Naive thymus-derived CD4-positive, alpha-beta T cell (primary cell): ENCODE measurements around the gene STXBP2. TPM values are rescaled to one million over a fixed set of nuclear protein-coding genes. Genes with fewer than 3 reads are reported as not detected.
A peak's percentile ranks its signal among the peaks of the same experiment; 100 is the strongest.

Experiments used
- ATAC-seq: fragments of 150-1000 bp; cut with Tn5 transposase; 2 replicates; pipeline ENCODE4 v1.10.0; 2021; ENCODE audit warnings: mild to moderate bottlenecking, moderate library complexity
- CTCF ChIA-PET: fragments of 350-600 bp; sonication (Branson Sonifier 250); formaldehyde crosslinking; loops from one replicate; lab custom pipeline; 2021; ENCODE audit warnings: antibody characterized with exemption; lab: Charles Lee
- POLR2A ChIA-PET: fragments of 350-600 bp; sonication (Branson Sonifier 250); formaldehyde crosslinking; loops from one replicate; lab custom pipeline; 2021; ENCODE audit warnings: antibody characterized with exemption, inconsistent platforms; lab: Charles Lee
- DNase-seq, 9 donors: peaks; one replicate each; pipeline versions ENCODE4 v3.0.0 to v3.0.0-alpha.2; 2020 to 2022; ENCODE audit warnings: mixed read lengths in 1 of 9
- H3K27ac ChIP-seq: one replicate; pipeline ENCODE4 v1.7.0; 2013; ENCODE audit warnings: mild to moderate bottlenecking, low read depth, low read length, moderate library complexity
- H3K27me3 ChIP-seq, 2 donors: one replicate each; pipeline ENCODE4 v1.7.0; 2013; ENCODE audit warnings: low read length in 2 of 2, mild to moderate bottlenecking in 2 of 2, moderate library complexity in 2 of 2; ENCODE audit not compliant: control insufficient read depth in 2 of 2, insufficient read depth in 2 of 2
- H3K36me3 ChIP-seq, 3 experiments: 1 replicate in 2 of 3; 2 replicates in 1 of 3; pipeline ENCODE4 v1.7.0; 2013; ENCODE audit warnings: low read length in 3 of 3, mild to moderate bottlenecking in 3 of 3, moderate library complexity in 1 of 3; ENCODE audit not compliant: insufficient read depth in 3 of 3, control insufficient read depth in 2 of 3
- H3K4me1 ChIP-seq, 2 donors: one replicate each; pipeline ENCODE4 v1.7.0; 2013; ENCODE audit warnings: low read length in 2 of 2, mild to moderate bottlenecking in 2 of 2, moderate library complexity in 1 of 2; ENCODE audit not compliant: control insufficient read depth in 2 of 2, insufficient read depth in 2 of 2
- H3K4me3 ChIP-seq: 2 replicates; pipeline ENCODE4 v1.7.0; 2013; ENCODE audit warnings: mild to moderate bottlenecking, low read length
- H3K9me3 ChIP-seq, 3 experiments: 1 replicate in 2 of 3; 2 replicates in 1 of 3; pipeline ENCODE4 v1.7.0; 2013; ENCODE audit warnings: low read length in 3 of 3; ENCODE audit not compliant: control insufficient read depth in 2 of 3
- H3K27ac Mint-ChIP-seq, 9 donors: one replicate each; pipeline ENCODE4 v1.8.0; 2020 to 2022; ENCODE audit warnings: mixed read lengths in 9 of 9, mild to moderate bottlenecking in 8 of 9, moderate library complexity in 5 of 9, inconsistent platforms in 2 of 9
- H3K27me3 Mint-ChIP-seq, 5 donors: one replicate each; pipeline ENCODE4 v1.8.0; 2021 to 2022; ENCODE audit warnings: mixed read lengths in 5 of 5, mild to moderate bottlenecking in 1 of 5
- H3K36me3 Mint-ChIP-seq, 5 donors: one replicate each; pipeline ENCODE4 v1.8.0; 2020 to 2022; ENCODE audit warnings: mixed read lengths in 5 of 5, mild to moderate bottlenecking in 3 of 5, inconsistent platforms in 1 of 5
- H3K4me1 Mint-ChIP-seq, 7 donors: one replicate each; pipeline ENCODE4 v1.8.0; 2020 to 2022; ENCODE audit warnings: mixed read lengths in 7 of 7, mild to moderate bottlenecking in 3 of 7, inconsistent platforms in 1 of 7
- H3K4me3 Mint-ChIP-seq, 10 donors: one replicate each; pipeline ENCODE4 v1.8.0; 2020 to 2022; ENCODE audit warnings: mild to moderate bottlenecking in 10 of 10, mixed read lengths in 10 of 10, moderate library complexity in 6 of 10, inconsistent platforms in 2 of 10
- H3K9me3 Mint-ChIP-seq, 11 donors: one replicate each; pipeline ENCODE4 v1.8.0; 2020 to 2022; ENCODE audit warnings: mixed read lengths in 11 of 11, mild to moderate bottlenecking in 4 of 11, inconsistent platforms in 1 of 11, moderate library complexity in 1 of 11
- intact Hi-C, 2 donors: fragments of 100-400 bp; cut with micrococcal nuclease; formaldehyde crosslinking; loops; one replicate each; pipeline ENCODE4 v1.15.1; 2023
- microRNA-seq: library from miRNA; unstranded; fragments of <30 nt; microRNA quantifications from one replicate; pipeline ENCODE4 v1.2.0, GENCODE V29; 2022; ENCODE audit warnings: borderline microRNAs expressed
- polyA plus RNA-seq, 2 donors: library from polyadenylated mRNA; unstranded; fragments of 300-500 nt; fragmentation: Illumina TruSeq; gene quantifications; one replicate each; pipeline ENCODE4 v1.2.3, GENCODE V29; 2021
- total RNA-seq, 6 experiments: library from RNA in 5 of 6; stranded (reverse) in 5 of 6; gene quantifications; 1 replicate in 5 of 6; 2 replicates in 1 of 6; pipeline ENCODE4 v1.2.3 and lab custom pipeline; 2021 to 2026

STXBP2 gene
- total and polyA plus RNA-seq, 7 experiments from 2014 or later: 52.8 to 411 (median 176) TPM

DNA sequence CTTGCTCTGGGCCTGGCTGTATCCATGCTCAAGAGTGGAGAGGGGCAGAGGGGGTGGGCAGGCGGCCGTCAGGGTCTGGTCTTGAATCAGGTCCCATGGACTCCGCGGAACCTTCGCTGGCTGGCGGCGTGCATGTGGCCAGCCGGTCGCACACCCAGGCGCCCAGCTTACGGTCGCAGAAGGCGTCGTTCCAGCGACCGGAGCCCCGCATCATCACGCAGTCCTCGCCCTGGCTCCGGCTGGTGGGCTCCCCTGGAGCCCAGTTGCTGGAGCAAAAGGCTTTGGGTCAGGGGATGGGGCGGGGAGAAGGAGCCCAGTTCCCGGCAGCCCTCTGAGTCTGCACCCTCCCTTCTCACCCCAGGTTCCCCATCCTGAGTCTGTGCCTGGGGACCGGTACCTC, 52.3 kb downstream of the STXBP2 start:
- intact Hi-C loops: no loop called here
- no peak for DNase-seq
- peaks cover 0 to 17% of the 10 kb centered on the region in 2 donors for H3K4me1 ChIP-seq

DNA sequence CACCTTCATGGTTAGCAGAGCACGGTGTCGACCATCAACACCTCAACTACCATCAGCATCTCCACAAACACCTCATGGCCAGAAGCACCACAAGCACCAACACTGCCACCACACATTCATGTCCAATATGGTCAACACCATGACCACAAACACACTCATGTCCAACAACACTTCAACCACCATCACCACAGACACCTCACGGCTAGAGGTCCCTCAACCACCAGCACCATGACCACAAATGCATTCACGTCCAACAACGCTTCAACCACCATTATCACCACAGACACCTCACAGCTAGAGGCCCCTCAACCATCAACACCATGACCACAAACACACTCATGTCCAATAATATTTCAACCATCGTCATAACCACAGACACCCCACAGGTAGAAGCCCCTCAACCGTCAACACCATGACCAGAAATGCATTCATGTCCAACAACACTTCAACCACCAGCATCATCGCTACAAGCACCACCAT, 53.9 kb downstream of the STXBP2 start:
- H3K27me3 ChIP-seq: no peaks in the 10 kb centered on the region
- H3K27ac ChIP-seq: no peak overlapping the region
- no peak overlapping the region for H3K4me3 ChIP-seq
- Mint-ChIP-seq H3K4me1 (peaks cover 0 to 11% (median 0%) of the 10 kb centered on the region in 7 donors), H3K36me3 (no peaks in the 10 kb centered on the region), H3K9me3 (no peaks in the 10 kb centered on the region), H3K4me3 (no peak overlapping the region), H3K27ac (no peak overlapping the region), H3K27me3 (peaks cover 0 to 2% (median 0%) of the 10 kb centered on the region in 5 donors)
- CTCF ChIA-PET: interaction anchor here (0.7 kb wide), 1 partner anchor 12 kb away, joined by 4 read pairs; no protein-coding TSS in a partner anchor
- ATAC-seq: peak; percentile 30
- intact Hi-C loops: no loop called here
- POLR2A ChIA-PET: no interaction called here
- peaks cover 0 to 18% of the 10 kb centered on the region in 2 donors for H3K4me1 ChIP-seq
- no peak for DNase-seq
- peaks cover 0 to 2% (median 0%) of the 10 kb centered on the region in 3 experiments for H3K36me3 ChIP-seq
- no peaks in the 10 kb centered on the region for H3K9me3 ChIP-seq

More for the DNA sequence above, 52.3 kb downstream of the STXBP2 start:
- H3K27ac ChIP-seq: no peak overlapping the region
- Mint-ChIP-seq H3K27me3 (no peaks in the 10 kb centered on the region), H3K27ac (no peak overlapping the region), H3K4me3 (peak overlapping the region in 1 of 10 donors; percentile 8), H3K9me3 (no peaks in the 10 kb centered on the region), H3K4me1 (peaks cover 0 to 18% (median 5%) of the 10 kb centered on the region in 7 donors), H3K36me3 (peaks cover 0 to 5% (median 0%) of the 10 kb centered on the region in 5 donors)
- POLR2A ChIA-PET: no interaction called here
- no peak for ATAC-seq
- CTCF ChIA-PET: no interaction called here
- no peaks in the 10 kb centered on the region for H3K9me3 ChIP-seq
- peaks cover 0 to 14% (median 0%) of the 10 kb centered on the region in 3 experiments for H3K36me3 ChIP-seq
- H3K27me3 ChIP-seq: no peaks in the 10 kb centered on the region
- no peak overlapping the region for H3K4me3 ChIP-seq

DNA sequence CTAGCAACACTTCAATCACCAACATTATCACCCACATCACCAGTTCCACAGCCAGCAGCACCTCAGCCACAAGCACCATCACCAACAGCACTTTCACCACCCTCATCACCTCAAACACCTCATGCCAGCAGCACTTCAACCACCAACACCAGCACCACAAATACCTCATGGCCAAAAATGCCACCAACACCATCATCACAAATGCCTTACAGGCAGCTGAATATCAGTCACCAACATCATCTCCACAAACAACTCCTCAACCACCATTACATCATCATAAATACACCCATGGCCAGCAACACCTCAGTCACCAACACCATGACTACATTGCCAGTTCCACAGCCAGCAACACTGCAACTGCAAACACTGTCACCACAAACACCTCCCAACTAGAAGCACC, 54.6 kb downstream of the STXBP2 start:
- no peak overlapping the region for H3K4me3 Mint-ChIP-seq
- H3K36me3 ChIP-seq: no peaks in the 10 kb centered on the region
- no peak overlapping the region for H3K27ac ChIP-seq
- no peaks in the 10 kb centered on the region for H3K9me3 ChIP-seq
- no peaks in the 10 kb centered on the region for H3K36me3 Mint-ChIP-seq
- CTCF ChIA-PET: interaction anchor here (0.7 kb wide), 1 partner anchor 13 kb away, joined by 4 read pairs; no protein-coding TSS in a partner anchor
- H3K27me3 Mint-ChIP-seq: peaks cover 0 to 3% (median 0%) of the 10 kb centered on the region in 5 donors
- ATAC-seq (peak; percentile 35), DNase-seq (no peak)
- no peak overlapping the region for H3K4me3 ChIP-seq
- peaks cover 0 to under 1% (median 0%) of the 10 kb centered on the region in 11 donors for H3K9me3 Mint-ChIP-seq
- H3K4me1 Mint-ChIP-seq: peaks cover 0 to 7% (median 0%) of the 10 kb centered on the region in 7 donors
- H3K27ac Mint-ChIP-seq: no peak overlapping the region
- peaks cover 0 to 18% of the 10 kb centered on the region in 2 donors for H3K4me1 ChIP-seq
- intact Hi-C loops: no loop called here
- no peaks in the 10 kb centered on the region for H3K27me3 ChIP-seq
- POLR2A ChIA-PET: no interaction called here

DNA sequence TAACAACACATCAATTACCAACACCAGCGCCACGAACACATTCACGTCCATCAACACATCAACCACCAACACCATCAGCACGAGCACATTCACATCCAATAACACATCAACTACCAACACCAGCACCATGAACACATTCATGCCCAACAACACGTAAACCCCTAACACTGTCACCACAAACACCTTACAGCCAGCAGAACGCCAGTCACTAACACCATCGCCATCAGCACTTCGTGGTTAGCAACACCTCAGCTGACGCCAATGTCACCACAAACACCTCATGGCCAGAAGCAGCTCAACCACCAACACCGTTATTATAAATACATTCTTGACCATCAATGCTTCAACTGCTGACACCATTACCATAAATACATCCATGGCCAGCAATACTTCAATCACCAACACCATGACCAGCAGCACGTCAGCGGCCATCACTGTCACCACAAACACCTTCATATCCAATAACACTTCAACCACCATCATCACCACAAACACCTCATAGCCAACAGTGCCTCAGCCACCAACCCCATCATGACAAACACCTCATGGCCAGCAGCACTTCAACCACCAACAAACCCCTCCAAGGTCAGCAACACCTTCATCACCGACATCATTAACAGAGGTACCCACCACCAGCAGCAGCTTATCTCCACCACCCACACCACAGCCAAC, 55.6 kb downstream of the STXBP2 start:
- Mint-ChIP-seq H3K9me3 (peaks cover 0 to 2% (median 0%) of the 10 kb centered on the region in 11 donors), H3K27ac (no peak overlapping the region), H3K4me1 (peaks cover 0 to 5% (median 0%) of the 10 kb centered on the region in 7 donors), H3K27me3 (peaks cover 0 to 5% (median 0%) of the 10 kb centered on the region in 5 donors), H3K4me3 (no peak overlapping the region), H3K36me3 (no peaks in the 10 kb centered on the region)
- H3K4me1 ChIP-seq: peaks cover 0 to 18% of the 10 kb centered on the region in 2 donors
- H3K27ac ChIP-seq: no peak overlapping the region
- ChIA-PET POLR2A (no interaction called here), CTCF (no interaction called here)
- no peaks in the 10 kb centered on the region for H3K36me3 ChIP-seq
- H3K9me3 ChIP-seq: no peaks in the 10 kb centered on the region
- intact Hi-C loops: no loop called here
- no peaks in the 10 kb centered on the region for H3K27me3 ChIP-seq
- DNase-seq (no peak), ATAC-seq (peak; percentile 57)
- no peak overlapping the region for H3K4me3 ChIP-seq

GRCh38 chr19:7694499-7694898, 57.6 kb downstream of the STXBP2 start:
- intact Hi-C loops: no loop called here
- no peak overlapping the region for H3K27ac ChIP-seq
- DNase-seq: no peak
- H3K36me3 ChIP-seq: no peaks in the 10 kb centered on the region
- CTCF ChIA-PET: no interaction called here
- H3K36me3 Mint-ChIP-seq: no peaks in the 10 kb centered on the region
- no peak overlapping the region for H3K4me3 Mint-ChIP-seq
- H3K4me1 Mint-ChIP-seq: peaks cover 0 to 14% (median 3%) of the 10 kb centered on the region in 7 donors
- POLR2A ChIA-PET: no interaction called here
- ATAC-seq: no peak
- peaks cover 0 to 18% of the 10 kb centered on the region in 2 donors for H3K4me1 ChIP-seq
- no peaks in the 10 kb centered on the region for H3K27me3 ChIP-seq
- no peaks in the 10 kb centered on the region for H3K9me3 ChIP-seq
- peak overlapping the region in 2 of 9 donors; percentile 23 to 37 for H3K27ac Mint-ChIP-seq
- peaks cover 0 to 21% (median 0%) of the 10 kb centered on the region in 5 donors for H3K27me3 Mint-ChIP-seq
- peaks cover 0 to 2% (median 0%) of the 10 kb centered on the region in 11 donors for H3K9me3 Mint-ChIP-seq
- H3K4me3 ChIP-seq: no peak overlapping the region

Small RNA genes within 50 kb of the gene (microRNA-seq; reads per million reads assigned to microRNA genes)
- gene MIR6792: not detected

Other genes starting within 250 kb of the STXBP2 start
- gene PEX11G, start 148.1 kb upstream of the STXBP2 start, total RNA-seq: 1 to 10 TPM in 1 of 5 experiments, under 1 TPM in 4; 0.59 to 1.2 (median 0.76) TPM
- gene PEX11G, start 148.1 kb upstream of the STXBP2 start, polyA plus RNA-seq: 1 to 10 TPM in 1 of 2 donors, under 1 TPM in 1; 0.89 to 1.6 TPM
- 10 to 100 TPM in 1 of 5 experiments, 1 to 10 TPM in 4; 5.7 to 10.1 (median 7.2) TPM for gene ZNF358, start 121.0 kb upstream of the STXBP2 start, total RNA-seq
- 1 to 10 TPM; 1.4 to 2.6 TPM for gene ZNF358, start 121.0 kb upstream of the STXBP2 start, polyA plus RNA-seq
- gene MCOLN1, start 114.5 kb upstream of the STXBP2 start, total RNA-seq: 10 to 100 TPM; 13.8 to 49.2 (median 18.1) TPM
- 10 to 100 TPM in 1 of 2 donors, 1 to 10 TPM in 1; 8.8 to 11.7 TPM for gene MCOLN1, start 114.5 kb upstream of the STXBP2 start, polyA plus RNA-seq
- gene PNPLA6, start 101.4 kb upstream of the STXBP2 start, total RNA-seq: 100 to 1,000 TPM in 4 of 5 experiments, 10 to 100 TPM in 1; 82.0 to 157 (median 133) TPM
- gene PNPLA6, start 101.4 kb upstream of the STXBP2 start, polyA plus RNA-seq: 10 to 100 TPM in 1 of 2 donors, 1 to 10 TPM in 1; 5.3 to 12.7 TPM
- gene CAMSAP3, start 41.2 kb upstream of the STXBP2 start, total RNA-seq: under 1 TPM in 4 of 5 experiments, not detected in 1; 0.16 to 0.76 (median 0.35) TPM
- under 1 TPM; 0.06 to 0.07 TPM for gene CAMSAP3, start 41.2 kb upstream of the STXBP2 start, polyA plus RNA-seq
- 10 to 100 TPM; 49.3 to 79.8 (median 76.4) TPM for gene XAB2, start 7.6 kb upstream of the STXBP2 start, total RNA-seq
- 10 to 100 TPM in 1 of 2 donors, 1 to 10 TPM in 1; 6.4 to 11.9 TPM for gene XAB2, start 7.6 kb upstream of the STXBP2 start, polyA plus RNA-seq
- 100 to 1,000 TPM; 112 to 134 (median 117) TPM for gene PET100, start 7.3 kb upstream of the STXBP2 start, total RNA-seq
- 100 to 1,000 TPM; 158 to 274 TPM for gene PET100, start 7.3 kb upstream of the STXBP2 start, polyA plus RNA-seq
- gene PCP2, start 3.4 kb upstream of the STXBP2 start, total RNA-seq: 10 to 100 TPM in 1 of 5 experiments, 1 to 10 TPM in 4; 2.2 to 13.4 (median 5.4) TPM
- not detected for gene PCP2, start 3.4 kb upstream of the STXBP2 start, polyA plus RNA-seq
- gene RETN, start 31.9 kb downstream of the STXBP2 start, total RNA-seq: 1 to 10 TPM in 1 of 5 experiments, not detected in 4; 3.4 TPM
- not detected for gene RETN, start 31.9 kb downstream of the STXBP2 start, polyA plus RNA-seq
- 10 to 100 TPM in 1 of 5 experiments, 1 to 10 TPM in 1, not detected in 3; 1.2 to 12.3 TPM for gene MCEMP1, start 40.0 kb downstream of the STXBP2 start, total RNA-seq
- not detected for gene MCEMP1, start 40.0 kb downstream of the STXBP2 start, polyA plus RNA-seq
- 10 to 100 TPM; 43.7 to 79.3 (median 75.4) TPM for gene TRAPPC5, start 43.7 kb downstream of the STXBP2 start, total RNA-seq
- 100 to 1,000 TPM; 165 to 191 TPM for gene TRAPPC5, start 43.7 kb downstream of the STXBP2 start, polyA plus RNA-seq
- gene FCER2, start 65.0 kb downstream of the STXBP2 start, total RNA-seq: 1 to 10 TPM in 2 of 5 experiments, under 1 TPM in 1, not detected in 2; 0.32 to 3.8 (median 1.3) TPM
- under 1 TPM; 0.48 to 0.52 TPM for gene FCER2, start 65.0 kb downstream of the STXBP2 start, polyA plus RNA-seq
- gene CLEC4G, start 95.0 kb downstream of the STXBP2 start, total RNA-seq: 1 to 10 TPM in 1 of 5 experiments, not detected in 4; 1.2 TPM
- gene CLEC4G, start 95.0 kb downstream of the STXBP2 start, polyA plus RNA-seq: not detected
- under 1 TPM in 3 of 5 experiments, not detected in 2; 0.27 to 0.68 (median 0.32) TPM for gene CD209, start 110.4 kb downstream of the STXBP2 start, total RNA-seq
- gene CD209, start 110.4 kb downstream of the STXBP2 start, polyA plus RNA-seq: not detected
- gene CLEC4M, start 126.1 kb downstream of the STXBP2 start, total RNA-seq: not detected
- under 1 TPM in 1 of 2 donors, not detected in 1; 0.74 TPM for gene CLEC4M, start 126.1 kb downstream of the STXBP2 start, polyA plus RNA-seq
- gene EVI5L, start 193.1 kb downstream of the STXBP2 start, total RNA-seq: 10 to 100 TPM in 3 of 5 experiments, 1 to 10 TPM in 2; 7.4 to 12.2 (median 11.4) TPM
- 1 to 10 TPM; 2.5 to 3.8 TPM for gene EVI5L, start 193.1 kb downstream of the STXBP2 start, polyA plus RNA-seq
- 1 to 10 TPM in 1 of 5 experiments, under 1 TPM in 3, not detected in 1; 0.08 to 1.2 (median 0.16) TPM for gene PRR36, start 237.3 kb downstream of the STXBP2 start, total RNA-seq
- under 1 TPM; 0.08 to 0.12 TPM for gene PRR36, start 237.3 kb downstream of the STXBP2 start, polyA plus RNA-seq